HT1080 (cell line): ENCODE measurements around the gene TPST1. TPM values are rescaled to one million over a fixed set of nuclear protein-coding genes. Genes with fewer than 3 reads are reported as not detected.
"Not testable (repeated sequence)": the region's sequence is repeated elsewhere in the genome, so short reads cannot be mapped to it uniquely, and the experiment has no call there.

Experiments
- DNase-seq: peaks from one replicate; pipeline ENCODE4 v3.0.0-alpha.2; 2015; ENCODE audit warnings: low read depth
- polyA plus RNA-seq, 2 experiments: library from polyadenylated mRNA; depleted of rRNA; stranded (reverse); fragments of >200 nt; gene quantifications; 2 replicates each; pipeline ENCODE4 v1.2.3, GENCODE V29; 2015
- total RNA-seq: library from RNA; depleted of rRNA; stranded (reverse); fragments of >200 nt; shearing (Covaris generic); gene quantifications from 2 replicates; pipeline ENCODE4 v1.2.3, GENCODE V29; 2014; rRNA removed

TPST1 gene
- 46.4 and 51.6 TPM in 2 replicates for total RNA-seq
- polyA plus RNA-seq (2015; cell fraction: cytosol; rRNA removed) = 35.0 and 37.7 TPM in 2 replicates
- polyA plus RNA-seq (2015; cell fraction: nucleus; rRNA removed) = 31.1 and 31.2 TPM in 2 replicates

DNA sequence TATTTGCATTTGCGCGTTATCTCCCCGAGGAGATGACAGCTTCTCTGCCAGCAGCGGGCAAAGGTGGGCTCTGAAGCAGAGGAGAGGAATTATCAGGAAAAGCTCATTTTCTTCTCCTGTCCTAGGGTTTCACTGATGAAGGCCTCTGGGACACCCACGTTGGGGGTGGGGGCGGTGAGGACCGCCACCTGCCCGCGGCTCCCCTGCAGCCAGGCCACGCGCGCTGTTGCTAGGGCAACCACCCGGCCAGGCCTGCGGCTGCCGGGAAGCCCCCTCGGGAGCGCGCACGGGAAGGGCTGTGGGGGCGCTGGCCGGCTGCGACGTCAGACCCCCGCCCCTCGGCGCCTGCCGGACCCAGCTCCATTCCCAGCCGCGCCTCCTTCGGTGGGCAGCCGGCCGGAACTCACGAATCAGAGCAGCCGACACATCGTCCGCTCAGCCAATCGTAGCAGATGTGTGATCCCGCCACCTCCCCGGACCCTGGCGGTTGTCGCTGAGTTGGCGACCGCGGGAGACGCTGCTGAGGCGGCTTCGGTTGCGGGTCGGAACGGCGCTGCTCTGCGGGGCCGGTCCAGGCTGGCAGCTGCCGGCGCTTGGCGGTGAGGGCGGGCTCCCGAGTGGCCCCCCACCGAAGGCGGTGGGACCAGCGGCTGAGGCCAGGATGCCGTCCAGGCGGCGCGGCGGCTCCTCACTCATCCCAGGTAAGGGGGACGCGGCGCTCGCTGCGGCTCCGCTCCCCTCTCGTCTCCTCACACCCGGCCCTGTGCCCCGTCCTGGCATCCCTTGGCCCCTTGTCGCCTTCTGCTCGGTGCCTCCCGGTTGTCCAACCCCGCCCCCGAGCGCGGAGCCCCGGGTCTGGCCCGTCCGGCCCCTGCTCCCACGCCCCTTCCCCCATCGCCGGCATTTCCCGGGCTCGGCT lies at the start of gene TPST1:
Gene TPST1 (plus strand): TSS at position 513 of the 919 bp plus-strand sequence. CDS start 35,092 bp downstream, outside the sequence.
- DNase-seq = peak; percentile 93

DNA sequence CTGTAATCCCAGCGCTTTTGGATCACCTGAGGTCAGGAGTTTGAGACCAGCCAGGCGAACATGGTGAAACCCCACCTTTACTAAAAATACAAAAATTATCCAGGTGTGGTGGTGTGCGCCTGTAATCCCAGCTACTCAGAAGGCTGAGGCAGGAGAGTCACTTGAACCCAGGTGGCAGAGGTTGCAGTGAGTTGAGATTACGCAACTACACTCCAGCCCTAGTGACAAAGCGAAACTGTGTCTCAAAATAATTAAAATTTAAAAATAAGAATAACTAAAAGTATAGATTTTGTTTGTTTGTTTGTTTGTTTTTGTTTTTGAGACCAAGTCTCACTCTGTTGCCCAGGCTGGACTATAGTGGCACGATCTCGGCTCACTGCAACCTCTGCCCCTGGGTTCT lies 49.1 kb upstream of the TPST1 start:
- DNase-seq = not testable (repeated sequence)

DNA sequence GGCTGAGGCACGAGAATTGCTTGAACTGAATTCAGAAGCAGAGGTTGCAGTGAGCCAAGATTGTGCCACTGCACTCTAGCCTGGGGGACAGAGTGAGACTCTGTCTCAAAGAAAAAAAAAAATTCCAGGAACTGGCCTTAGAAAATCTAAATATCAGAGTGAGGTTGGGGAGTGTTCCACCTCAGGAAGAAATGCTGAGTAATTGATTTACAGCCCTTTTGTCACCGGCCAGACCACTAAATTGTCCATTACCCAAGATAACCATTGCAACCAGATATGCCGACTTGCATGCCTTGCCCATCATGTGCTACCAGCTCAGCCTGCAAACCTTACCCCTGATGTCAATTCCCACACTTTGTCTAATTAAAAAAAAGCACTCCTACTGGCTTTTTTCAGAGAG lies 48.1 kb upstream of the TPST1 start:
- no peak for DNase-seq

DNA sequence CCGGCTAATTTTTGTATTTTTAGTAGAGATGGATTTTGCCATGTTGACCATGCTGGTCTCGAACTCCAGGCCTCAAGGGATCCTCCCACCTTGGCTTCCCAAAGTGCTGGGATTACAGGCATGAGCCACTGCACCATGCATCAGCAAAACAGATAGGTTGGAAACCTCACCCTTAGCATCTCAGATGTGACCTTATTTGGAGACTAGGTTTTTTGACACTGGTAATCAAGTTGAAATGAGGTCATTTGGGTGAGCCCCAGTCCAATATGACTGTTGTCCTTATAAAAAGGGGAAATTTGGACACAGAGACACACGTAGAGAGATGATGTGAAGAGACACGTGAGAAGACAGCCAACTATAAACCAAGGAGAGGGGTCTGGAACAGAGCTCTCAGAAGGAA lies 42.5 kb upstream of the TPST1 start:
- no peak for DNase-seq

DNA sequence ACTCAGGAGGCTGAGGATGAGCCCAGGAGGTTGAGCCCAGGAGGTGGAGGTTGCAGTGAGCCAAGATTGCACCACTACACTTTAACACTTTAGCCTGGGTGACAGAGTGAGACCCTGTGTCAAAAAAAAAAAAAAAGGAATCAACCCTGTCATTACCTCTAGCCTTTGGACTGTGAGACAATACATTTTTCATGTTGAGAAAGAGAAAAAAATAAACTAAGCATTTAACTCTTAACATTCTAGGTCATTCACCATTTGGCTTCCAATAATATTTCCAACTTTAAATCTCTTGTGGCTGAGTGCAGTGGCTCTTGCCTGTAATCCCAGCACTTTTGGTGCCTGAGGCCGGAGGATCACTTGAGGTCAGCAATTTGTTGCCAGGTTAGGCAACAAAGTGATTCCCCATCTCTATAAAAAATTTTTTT lies 41.9 kb upstream of the TPST1 start:
- DNase-seq = no peak

DNA sequence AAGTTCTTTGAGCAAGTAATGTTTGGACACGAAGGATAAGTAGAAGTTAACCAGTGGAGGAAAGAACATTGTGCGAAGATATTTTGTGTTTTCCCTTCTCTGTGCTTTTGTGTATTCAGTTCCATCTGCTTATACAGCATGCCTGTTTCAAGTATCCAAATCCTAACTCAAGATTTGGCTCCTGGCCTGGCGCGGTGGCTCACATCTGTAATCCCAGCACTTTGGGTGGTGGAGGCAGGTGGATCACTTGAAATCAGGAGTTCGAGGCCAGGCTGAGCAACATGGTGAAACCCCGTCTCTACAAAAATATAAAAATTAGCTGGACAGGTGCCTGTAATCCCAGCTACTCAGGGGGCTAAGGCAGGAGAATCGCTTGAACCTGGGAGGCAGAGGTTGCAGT lies 40.8 kb upstream of the TPST1 start:
- no peak for DNase-seq

DNA sequence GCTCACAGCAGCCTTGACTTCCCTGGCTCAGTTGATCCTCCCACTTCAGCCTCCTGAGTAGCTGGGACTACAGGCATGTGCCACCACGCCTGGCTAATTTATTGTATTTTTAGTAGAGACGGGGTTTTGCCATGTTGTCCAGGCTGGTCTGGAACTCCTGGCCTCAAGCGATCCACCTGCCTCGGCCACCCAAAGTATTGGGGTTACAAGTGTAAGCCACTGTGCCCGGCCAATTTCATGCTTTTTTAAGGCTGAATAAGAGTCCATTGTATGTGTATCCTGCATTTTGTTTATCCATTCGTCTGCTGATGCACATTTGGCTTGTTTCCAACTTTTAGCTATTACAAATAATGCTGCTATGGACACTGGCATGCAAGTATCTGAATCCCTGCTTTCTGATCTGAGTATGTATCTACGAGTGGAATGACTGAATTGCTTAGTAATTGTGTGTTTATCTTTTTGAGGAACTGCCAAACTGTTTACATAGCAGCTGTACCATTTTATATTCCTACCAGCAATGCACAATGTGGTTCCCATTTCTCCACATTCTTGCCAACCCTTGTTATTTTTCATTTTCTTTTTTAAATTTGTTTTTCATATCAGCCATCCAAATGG lies 37.3 kb upstream of the TPST1 start:
- DNase-seq = no peak

DNA sequence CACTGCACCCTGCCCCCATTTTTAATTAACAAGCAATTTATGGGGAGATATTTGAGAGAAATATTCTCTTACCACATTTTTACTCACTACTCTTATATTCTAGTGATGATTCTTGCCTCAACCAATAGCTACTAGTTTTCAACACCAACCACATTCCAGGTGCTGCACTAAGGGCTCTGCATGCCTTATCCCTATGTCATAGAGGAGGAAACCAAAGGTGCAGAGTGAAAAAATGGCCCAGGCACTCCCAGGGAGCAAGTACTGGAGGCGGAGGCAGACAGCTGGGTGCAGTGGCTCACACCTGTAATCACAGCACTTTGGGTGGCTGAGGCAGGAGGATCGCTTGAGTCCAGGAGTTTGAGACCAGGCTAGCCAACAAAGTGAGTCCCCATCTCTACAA lies 35.5 kb upstream of the TPST1 start:
- no peak for DNase-seq

DNA sequence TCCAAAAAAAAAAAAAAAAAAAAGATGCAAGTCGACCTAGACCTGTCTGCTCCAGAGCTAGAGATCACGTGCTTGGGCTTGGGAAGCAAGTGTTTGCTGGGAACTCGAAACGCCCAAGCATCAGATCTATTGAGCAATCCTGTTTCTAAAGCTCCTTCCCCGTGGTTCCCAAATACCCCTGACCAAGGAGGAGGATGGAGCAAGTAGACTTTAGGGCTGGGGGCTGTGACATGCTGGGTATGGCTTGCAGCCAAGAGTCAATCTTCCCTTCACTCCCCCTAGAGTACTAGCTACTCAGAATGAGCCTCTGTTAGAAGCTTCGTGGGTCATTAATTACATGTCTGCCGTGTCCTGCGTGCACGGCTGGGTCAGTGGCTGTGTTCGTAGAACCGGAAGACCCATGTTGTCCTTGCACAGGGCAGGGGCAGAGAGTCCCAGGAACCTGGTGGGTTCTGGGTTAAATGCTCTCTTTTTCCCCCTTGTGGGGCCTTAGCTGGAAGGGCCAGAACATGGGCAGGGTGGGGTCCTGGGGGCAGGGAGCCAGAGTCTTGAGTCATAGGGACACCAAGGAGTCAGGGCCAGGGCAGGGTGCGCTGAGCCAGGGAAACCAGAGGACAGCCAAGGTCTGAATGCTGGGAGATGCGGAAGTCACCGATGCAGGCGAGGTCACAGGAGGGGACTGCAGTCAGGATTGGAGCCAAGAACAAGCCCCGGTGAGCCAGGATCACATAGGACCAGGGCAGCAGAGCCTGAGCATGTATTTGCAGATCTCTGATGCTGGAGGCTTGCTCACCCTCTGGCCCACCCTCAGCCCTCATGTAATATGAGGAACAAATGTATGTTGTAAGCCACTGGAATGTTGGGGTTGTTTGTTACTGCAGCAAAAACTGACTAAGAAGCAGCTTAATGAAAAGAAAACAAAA lies 34.6 kb upstream of the TPST1 start:
- DNase-seq = peak; percentile 33

DNA sequence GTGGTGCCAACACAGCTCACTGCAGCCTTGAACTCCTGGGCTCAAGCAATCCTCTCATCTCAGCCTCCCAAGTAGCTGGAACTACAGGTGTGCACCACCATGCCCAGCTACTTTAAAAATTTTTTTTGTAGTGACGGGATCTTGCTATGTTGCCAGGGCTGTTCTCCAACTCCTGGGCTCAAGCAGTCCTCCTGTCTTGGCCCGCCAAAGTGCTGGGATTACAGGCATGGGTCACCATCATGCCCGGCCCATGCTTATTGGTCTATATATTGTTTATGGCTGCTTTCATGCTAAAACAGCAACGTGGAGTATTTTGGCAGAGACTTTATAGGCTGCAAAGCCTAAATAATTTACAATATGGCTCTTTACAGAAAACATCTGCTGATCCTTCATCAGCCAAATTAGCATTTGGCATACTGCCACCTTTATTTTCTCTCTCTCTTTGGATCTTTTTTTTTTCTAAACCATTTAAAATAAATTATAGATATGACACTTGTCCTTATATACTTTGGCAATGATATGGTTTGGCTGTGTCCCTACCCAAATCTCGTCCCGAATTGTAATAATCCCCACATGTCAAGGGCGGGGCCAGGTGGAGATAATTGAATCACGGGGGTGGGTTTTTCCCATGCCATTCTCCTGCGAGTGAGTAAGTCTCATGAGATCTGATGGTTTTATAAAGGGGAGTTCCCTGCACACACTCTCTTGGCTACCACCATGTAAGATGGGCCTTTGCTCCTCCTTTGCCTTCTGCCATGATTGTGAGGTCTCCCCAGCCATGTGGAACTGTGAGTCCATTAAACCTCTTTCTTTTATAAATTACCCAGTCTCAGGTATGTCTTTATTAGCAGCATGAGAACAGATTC lies 32.4 kb upstream of the TPST1 start:
- not testable (repeated sequence) for DNase-seq

DNA sequence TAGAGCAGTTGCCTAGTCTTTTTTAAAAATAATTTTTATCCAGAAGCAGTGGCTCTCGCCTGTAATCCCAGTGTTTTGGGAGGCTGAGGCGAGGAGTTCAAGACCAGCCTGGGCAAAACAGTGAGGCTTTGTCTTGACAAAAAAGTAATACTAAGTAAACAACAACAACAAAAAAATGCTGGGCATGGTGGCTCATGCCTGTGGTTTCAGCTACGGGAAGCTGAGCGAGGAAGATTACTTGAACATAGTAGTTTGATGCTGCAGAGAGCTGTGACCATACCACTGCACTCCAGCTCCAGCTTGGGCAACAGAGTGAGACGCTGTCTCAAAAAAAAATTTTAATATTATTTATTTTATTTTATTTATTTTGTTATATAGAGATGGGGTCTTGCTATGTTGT lies 31.3 kb upstream of the TPST1 start:
- no peak for DNase-seq

DNA sequence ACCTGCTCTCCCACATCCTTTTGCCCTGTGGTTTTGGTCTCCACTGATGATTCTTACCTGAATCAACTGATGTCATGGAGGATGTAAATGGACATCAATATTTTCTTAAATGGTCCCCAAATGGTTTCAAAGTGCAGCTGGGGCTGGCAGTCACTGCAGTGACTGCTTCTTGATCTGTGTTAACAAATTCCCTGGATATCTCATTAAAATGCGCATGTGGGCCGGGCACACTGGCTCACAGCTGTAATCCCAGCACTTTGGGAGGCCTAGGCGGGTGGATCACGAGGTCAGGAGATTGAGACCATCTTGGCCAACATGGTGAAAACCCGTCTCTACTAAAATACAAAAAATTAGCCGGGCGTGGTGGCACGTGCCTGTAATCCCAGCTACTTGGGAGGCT lies 30.1 kb upstream of the TPST1 start:
- DNase-seq = not testable (repeated sequence)

DNA sequence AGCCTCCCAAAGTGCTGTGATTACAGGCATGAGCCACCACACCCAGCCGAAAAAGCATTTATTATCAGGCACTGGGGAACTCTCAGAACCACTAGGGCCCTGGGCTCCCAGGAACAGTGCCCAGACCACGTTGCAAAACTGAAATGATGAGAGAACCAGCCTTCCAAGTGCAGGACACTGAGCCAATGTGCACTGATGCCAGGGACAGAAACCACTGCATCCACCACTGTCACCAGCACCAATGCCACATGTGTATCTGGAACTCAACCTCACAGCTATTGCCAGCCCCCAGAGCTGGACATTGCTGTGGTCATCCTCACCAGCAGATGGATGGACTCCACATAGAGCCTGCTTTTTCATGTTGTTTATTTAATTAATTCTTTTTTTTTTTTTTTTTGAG lies 28.2 kb upstream of the TPST1 start:
- DNase-seq = no peak

DNA sequence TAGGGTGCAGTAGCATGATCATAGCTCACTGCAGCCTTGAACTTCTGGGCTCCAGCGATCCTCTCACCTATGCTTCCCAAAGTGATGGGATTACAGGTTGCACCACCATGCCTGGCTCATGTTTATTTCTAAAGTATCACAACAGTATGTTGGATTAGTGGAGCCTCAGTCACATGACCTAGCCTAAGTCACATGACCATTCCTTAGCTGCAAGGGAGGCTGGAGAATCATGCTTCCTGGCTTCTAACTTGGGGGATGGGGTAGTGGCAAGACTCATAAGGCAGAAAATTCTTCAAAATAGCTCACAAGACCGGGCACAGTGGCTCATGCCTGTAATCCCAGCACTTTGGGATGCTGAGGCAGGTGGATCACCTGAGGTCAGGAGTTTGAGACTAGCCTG lies 26.9 kb upstream of the TPST1 start:
- DNase-seq = no peak

DNA sequence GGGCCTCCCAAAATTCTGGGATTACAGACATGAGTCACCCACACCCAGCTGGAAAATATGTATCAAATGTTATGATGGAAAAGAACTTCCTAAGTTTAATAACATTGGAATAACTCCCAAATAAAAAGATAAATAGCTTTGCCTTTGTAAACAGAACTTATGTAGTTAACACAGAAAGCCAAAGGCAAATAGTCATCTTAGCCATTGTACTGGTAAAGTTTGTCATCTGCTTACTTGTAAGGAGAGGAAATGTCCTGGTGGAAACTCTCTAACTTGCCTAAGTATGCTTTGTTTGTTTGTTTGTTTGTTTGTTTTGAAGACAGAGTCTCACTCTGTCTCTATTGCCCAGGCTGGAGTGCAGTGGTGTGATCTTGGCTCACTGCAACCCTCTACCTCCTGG lies 23.8 kb upstream of the TPST1 start:
- DNase-seq = no peak

DNA sequence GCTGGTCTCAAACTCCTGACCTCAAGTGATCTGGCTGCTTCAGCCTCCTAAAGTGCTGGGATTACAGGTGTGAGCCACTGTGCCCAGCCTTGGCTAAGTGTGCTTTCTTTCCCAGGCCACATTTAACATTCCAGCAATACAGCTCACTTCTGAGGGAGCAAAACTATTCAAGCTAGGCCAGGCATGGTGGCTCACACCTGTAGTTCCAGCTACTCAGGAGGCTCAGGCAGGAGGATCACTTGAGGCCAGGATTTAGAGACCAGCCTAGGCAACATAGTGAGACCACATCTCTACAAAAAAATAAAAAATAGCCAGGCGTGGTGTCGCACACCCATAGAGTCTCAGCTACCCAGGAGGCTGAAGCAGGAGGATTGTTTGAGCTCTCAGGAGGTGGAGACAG lies 23.3 kb upstream of the TPST1 start:
- DNase-seq = no peak

DNA sequence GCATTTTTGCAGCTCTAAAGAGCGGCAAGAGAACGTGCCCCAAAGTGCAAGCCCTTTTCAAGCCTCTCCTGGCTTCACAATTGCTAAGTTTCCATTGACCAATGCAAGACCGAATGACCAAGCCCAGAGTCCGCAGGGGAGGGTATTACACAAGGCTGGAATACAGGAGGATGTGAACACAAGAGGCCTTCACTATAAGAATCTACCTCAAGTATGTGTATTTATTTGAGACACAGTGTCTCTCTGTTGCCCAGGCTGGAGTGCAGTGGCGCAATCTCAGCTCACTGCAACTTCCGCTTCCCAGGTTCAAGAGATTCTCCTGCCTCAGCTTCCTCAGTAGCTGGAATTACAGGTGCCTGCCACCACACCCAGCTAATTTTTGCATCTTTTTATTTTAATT lies 22.2 kb upstream of the TPST1 start:
- no peak for DNase-seq

DNA sequence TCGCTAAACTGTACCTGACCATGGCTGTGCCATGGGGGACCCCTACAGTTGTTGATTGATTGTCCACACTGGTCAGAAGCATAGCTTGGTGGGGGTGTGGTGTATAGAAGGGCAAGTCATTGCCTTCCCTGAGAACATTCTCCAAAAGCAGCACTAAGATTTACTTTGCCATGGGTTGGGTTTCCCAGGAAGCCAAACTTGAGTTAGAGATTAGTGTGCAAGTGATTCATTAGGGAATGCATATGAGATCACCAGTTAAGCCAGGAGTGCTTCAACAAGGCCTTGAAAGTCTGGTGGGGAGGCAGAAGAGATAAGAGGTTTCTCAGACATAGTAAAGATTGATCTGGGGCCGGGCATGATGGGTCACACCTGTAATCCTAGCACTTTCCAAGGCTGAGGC lies 21.4 kb upstream of the TPST1 start:
- DNase-seq = peak; percentile 65

DNA sequence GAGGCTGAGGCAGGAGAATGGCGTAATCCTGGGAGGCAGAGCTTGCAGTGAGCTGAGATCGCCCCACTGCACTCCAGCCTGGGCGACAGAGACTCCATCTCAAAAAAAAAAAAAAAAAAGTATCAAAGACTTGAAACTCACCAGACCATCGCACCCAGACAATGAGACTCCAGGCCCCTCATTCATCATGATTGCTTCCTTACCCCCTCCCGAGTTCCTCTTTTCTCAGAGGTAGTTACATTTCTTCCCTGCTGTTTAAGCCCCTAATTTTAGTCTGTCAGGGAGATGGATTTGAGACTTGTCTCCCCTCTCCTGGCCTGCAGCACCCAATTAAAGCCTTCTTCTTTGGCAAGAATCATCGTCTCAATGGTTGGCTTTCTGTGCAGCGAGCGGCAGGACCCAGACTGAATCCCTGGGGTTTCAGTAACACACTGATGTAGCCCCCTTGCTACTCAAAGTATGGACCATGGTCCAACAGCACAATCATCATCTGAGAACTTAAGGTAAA lies 19.4 kb upstream of the TPST1 start:
- no peak for DNase-seq

DNA sequence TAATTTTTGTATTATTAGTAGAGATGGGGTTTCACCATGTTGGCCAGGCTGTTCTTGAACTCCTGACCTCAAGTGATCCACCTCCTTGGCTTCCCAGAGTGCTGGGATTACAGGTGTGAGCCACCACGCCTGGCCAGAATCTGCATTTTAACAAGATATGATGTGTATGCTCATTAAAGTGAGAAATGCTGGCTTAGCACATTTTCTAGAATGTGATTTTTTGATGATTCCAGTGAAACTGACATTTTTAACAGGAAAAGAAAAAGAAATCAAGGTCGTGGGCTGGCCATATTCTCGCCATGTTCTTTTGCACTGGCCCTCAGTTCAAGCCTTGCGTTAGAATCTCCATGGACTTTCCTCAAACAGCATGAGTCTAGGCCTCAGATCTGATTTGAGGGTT lies 18.1 kb upstream of the TPST1 start:
- no peak for DNase-seq
